Gastroesophageal sphincter (tissue), 3 donors: ENCODE measurements around the gene SP110.

Source experiments
- CTCF ChIP-seq, 4 experiments: fragments of 200-600 bp in 2 of 4; fragments of 450-650 bp in 2 of 4; sonication (generic) in 1 of 4; IDR thresholded peaks; one replicate each; pipeline ENCODE4 v1.5.1; 2017 to 2019; ENCODE audit warnings: antibody characterized with exemption in 4 of 4, mild to moderate bottlenecking in 2 of 4, moderate library complexity in 2 of 4
- POLR2A ChIP-seq, 2 donors: fragments of 450-650 bp; IDR thresholded peaks; one replicate each; pipeline ENCODE4 v1.6.1; 2017; ENCODE audit warnings: antibody characterized with exemption in 2 of 2, mild to moderate bottlenecking in 2 of 2, moderate library complexity in 1 of 2

- TF ChIP-seq CTCF (IDR thresholded peaks at IDR 0.05) (no peak), POLR2A (IDR thresholded peaks at IDR 0.05) (no peak)
These were observed 2.4 kb downstream of the SP110 start for GRCh38 chr2:230217424-230217823.
